Measurements from ENCODE around the gene TK1.
A peak's percentile ranks its signal among the peaks of the same experiment; 100 is the strongest.

The TK1 gene

GRCh38 chr17:78223061-78223460 lies 36.2 kb upstream of the TK1 start:
- no peaks in the 10 kb centered on the region for H3K36me3 ChIP-seq (replicated peaks)
- H3K4me3 ChIP-seq (ENCODE audit: low read depth, low read length): no peak overlapping the region
- DNase-seq: no peak
- TF ChIP-seq CTCF (IDR thresholded peaks at IDR 0.05; ENCODE audit: low read depth, low read length, missing control alignments): no peak
- in situ Hi-C loops (cut with HindIII; ENCODE audit: low pct_ligation_motif_present, low sequenced_read_pairs): no loop called here
- no peaks in the 10 kb centered on the region for H3K27me3 ChIP-seq (replicated peaks)
- H3K27ac ChIP-seq: no peak overlapping the region

- H3K4me3 ChIP-seq (ENCODE audit: low read depth, low read length): no peak overlapping the region
- TF ChIP-seq CTCF (IDR thresholded peaks at IDR 0.05; ENCODE audit: low read depth, low read length, missing control alignments): no peak
- H3K27ac ChIP-seq: no peak overlapping the region
- DNase-seq: no peak
- H3K36me3 ChIP-seq (replicated peaks): no peaks in the 10 kb centered on the region
- in situ Hi-C loops (cut with HindIII; ENCODE audit: low pct_ligation_motif_present, low sequenced_read_pairs): no loop called here
- no peaks in the 10 kb centered on the region for H3K27me3 ChIP-seq (replicated peaks)
Observed at GRCh38 chr17:78219396-78220150, 32.7 kb upstream of the TK1 start.

GRCh38 chr17:78214706-78215061 lies 27.8 kb upstream of the TK1 start:
- in situ Hi-C loops (cut with HindIII; ENCODE audit: low pct_ligation_motif_present, low sequenced_read_pairs): no loop called here

GRCh38 chr17:78214016-78214705 lies 27.3 kb upstream of the TK1 start, which contains the start of gene BIRC5:
Gene BIRC5, plus strand, starts transcription at chr17:78214253. Its CDS starts 64 bp downstream, at chr17:78214317.
- peak; percentile 63 for DNase-seq
- TF ChIP-seq CTCF (IDR thresholded peaks at IDR 0.05; ENCODE audit: low read depth, low read length, missing control alignments): no peak
- Histone ChIP-seq H3K27me3 (replicated peaks) (no peaks in the 10 kb centered on the region), H3K4me3 (ENCODE audit: low read depth, low read length) (peak within 1 kb of the TSS; percentile 89), H3K27ac (peak within 1 kb of the TSS; percentile 6), H3K36me3 (replicated peaks) (no peaks in the 10 kb centered on the region)
- in situ Hi-C loops (cut with HindIII; ENCODE audit: low pct_ligation_motif_present, low sequenced_read_pairs): no loop called here

More at GRCh38 chr17:78214706-78215061, 27.8 kb upstream of the TK1 start:
- Histone ChIP-seq H3K4me3 (ENCODE audit: low read depth, low read length) (peak overlapping the region; percentile 89), H3K36me3 (replicated peaks) (no peaks in the 10 kb centered on the region), H3K27ac (no peak overlapping the region), H3K27me3 (replicated peaks) (no peaks in the 10 kb centered on the region)
- DNase-seq: no peak
- no peak for TF ChIP-seq CTCF (IDR thresholded peaks at IDR 0.05; ENCODE audit: low read depth, low read length, missing control alignments)

GRCh38 chr17:78211032-78211431 lies 24.2 kb upstream of the TK1 start:
- DNase-seq: no peak
- no peak overlapping the region for H3K27ac ChIP-seq
- no peak for TF ChIP-seq CTCF (IDR thresholded peaks at IDR 0.05; ENCODE audit: low read depth, low read length, missing control alignments)
- in situ Hi-C loops (cut with HindIII; ENCODE audit: low pct_ligation_motif_present, low sequenced_read_pairs): no loop called here
- H3K4me3 ChIP-seq (ENCODE audit: low read depth, low read length): no peak overlapping the region
- no peaks in the 10 kb centered on the region for H3K27me3 ChIP-seq (replicated peaks)
- no peaks in the 10 kb centered on the region for H3K36me3 ChIP-seq (replicated peaks)

Data from brain microvascular endothelial cell (primary cell).